HG02642 (cell line): ENCODE data around the gene P4HA2.
"Not testable (repeated sequence)": the region's sequence is repeated elsewhere in the genome, so short reads cannot be mapped to it uniquely, and the experiment has no call there.

Experiments used
- ATAC-seq: cut with Tn5 transposase; IDR thresholded peaks from one replicate; pipeline ENCODE4 v1.9.1; 2021; ENCODE audit warnings: mild to moderate bottlenecking; ENCODE audit not compliant: unreplicated experiment, poor library complexity

The P4HA2 gene

DNA sequence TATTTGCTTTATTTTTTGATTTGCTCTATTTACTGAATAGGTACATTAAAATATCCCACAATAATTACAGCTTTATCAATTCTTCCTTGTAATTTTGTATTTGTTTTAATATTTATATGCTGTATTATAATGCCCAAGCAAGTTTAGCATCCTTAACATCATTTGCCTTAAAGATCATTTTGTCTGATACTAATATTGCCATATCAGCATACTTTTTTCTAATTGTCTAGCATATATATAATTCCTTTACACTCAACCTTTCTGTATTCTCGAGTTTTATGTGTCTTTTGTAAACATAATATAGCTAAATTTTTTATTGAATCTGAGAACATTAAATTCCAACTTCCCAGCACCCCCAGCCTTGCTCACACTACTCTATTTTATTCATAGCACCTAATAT lies 64.7 kb downstream of the P4HA2 start:
- no peak for ATAC-seq

- ATAC-seq = not testable (repeated sequence)
Observed at GRCh38 chr5:132161574-132162326, 65.9 kb downstream of the P4HA2 start.

- no peak for ATAC-seq
Observed at GRCh38 chr5:132156413-132156812, 71.2 kb downstream of the P4HA2 start.

DNA sequence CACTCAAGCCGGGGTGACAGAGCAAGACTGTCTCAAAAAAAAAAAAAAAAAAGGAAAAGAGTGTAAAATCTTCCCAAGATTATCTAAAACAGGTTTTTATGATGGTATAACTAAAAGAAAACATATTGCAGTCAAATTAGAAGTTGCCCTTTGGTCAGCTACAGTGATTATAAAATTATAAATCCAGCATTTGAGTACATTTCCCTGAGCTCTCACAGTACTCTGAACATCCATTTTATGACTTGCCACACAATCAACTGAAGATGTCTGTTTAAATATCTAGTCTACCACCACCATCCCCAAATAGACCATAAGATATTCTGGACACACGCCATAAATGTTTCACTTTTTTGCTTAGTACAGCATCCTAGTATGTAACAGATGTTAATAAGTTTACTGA lies 77.1 kb downstream of the P4HA2 start:
- ATAC-seq = no peak

- no peak for ATAC-seq
Observed at GRCh38 chr5:132147663-132148062, 80.0 kb downstream of the P4HA2 start.

GRCh38 chr5:132145326-132145725 lies 82.3 kb downstream of the P4HA2 start:
- not testable (repeated sequence) for ATAC-seq

DNA sequence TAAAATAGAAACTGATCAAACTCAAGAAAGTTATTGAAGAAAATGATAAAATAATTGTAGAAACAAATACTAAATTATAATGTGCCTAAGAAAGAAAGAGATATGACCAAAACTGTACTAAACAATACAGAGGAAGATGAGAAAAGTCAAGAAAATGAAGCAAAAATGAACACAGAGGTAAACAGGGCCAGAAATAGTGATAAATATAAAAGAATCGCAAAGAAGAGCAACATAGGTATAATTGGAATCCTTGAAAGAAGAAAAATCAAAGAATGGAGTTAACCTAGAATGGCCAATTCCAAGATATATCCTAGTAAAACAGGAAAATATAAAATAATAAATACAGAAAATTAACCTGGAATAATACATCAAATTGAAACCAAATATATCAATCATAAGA lies 84.5 kb downstream of the P4HA2 start:
- no peak for ATAC-seq

GRCh38 chr5:132142459-132142858 lies 85.2 kb downstream of the P4HA2 start:
- ATAC-seq = no peak
